Measurements from ENCODE around the gene OR5B12.

Gene OR5B12

GRCh38 chr11:58433638-58434203 is 8.3 kb downstream of the OR5B12 start:
- H4K20me1 ChIP-seq (ENCODE audit: insufficient read depth, low read length): no peaks in the 10 kb centered on the region
- no peaks in the 10 kb centered on the region for H3K27me3 ChIP-seq (ENCODE audit: insufficient read depth, low read length)
- no peaks in the 10 kb centered on the region for H3K4me1 ChIP-seq (ENCODE audit: insufficient read depth, low read length, severe bottlenecking)
- H3K36me3 ChIP-seq (ENCODE audit: insufficient read depth, low read length): no peaks in the 10 kb centered on the region
- H3K9me2 ChIP-seq (ENCODE audit: low read depth, low read length): no peaks in the 10 kb centered on the region
- no peaks in the 10 kb centered on the region for H3K79me2 ChIP-seq (ENCODE audit: insufficient read depth, low read length)
- H3K4me2 ChIP-seq (ENCODE audit: low read length): no peak overlapping the region
- H3K4me3 ChIP-seq (ENCODE audit: low read depth, low read length, poor library complexity, severe bottlenecking): no peak overlapping the region
- H3K9me3 ChIP-seq (ENCODE audit: low read length): no peaks in the 10 kb centered on the region
- TF ChIP-seq, protein P1, sequence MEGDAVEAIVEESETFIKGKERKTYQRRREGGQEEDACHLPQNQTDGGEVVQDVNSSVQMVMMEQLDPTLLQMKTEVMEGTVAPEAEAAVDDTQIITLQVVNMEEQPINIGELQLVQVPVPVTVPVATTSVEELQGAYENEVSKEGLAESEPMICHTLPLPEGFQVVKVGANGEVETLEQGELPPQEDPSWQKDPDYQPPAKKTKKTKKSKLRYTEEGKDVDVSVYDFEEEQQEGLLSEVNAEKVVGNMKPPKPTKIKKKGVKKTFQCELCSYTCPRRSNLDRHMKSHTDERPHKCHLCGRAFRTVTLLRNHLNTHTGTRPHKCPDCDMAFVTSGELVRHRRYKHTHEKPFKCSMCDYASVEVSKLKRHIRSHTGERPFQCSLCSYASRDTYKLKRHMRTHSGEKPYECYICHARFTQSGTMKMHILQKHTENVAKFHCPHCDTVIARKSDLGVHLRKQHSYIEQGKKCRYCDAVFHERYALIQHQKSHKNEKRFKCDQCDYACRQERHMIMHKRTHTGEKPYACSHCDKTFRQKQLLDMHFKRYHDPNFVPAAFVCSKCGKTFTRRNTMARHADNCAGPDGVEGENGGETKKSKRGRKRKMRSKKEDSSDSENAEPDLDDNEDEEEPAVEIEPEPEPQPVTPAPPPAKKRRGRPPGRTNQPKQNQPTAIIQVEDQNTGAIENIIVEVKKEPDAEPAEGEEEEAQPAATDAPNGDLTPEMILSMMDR (IDR thresholded peaks at IDR 0.05; ENCODE audit: low read length): no peak
- TF ChIP-seq EZH2 (IDR thresholded peaks at IDR 0.05; ENCODE audit: borderline replicate concordance, low read length): no peak
- H3K27ac ChIP-seq (ENCODE audit: low read depth, low read length, poor library complexity, severe bottlenecking): no peak overlapping the region
- no peak overlapping the region for H2AFZ ChIP-seq (ENCODE audit: low read length)
- H3F3A ChIP-seq (ENCODE audit: insufficient read depth, low read length): no peaks in the 10 kb centered on the region
- H3K9ac ChIP-seq (ENCODE audit: low read length): no peak overlapping the region

GRCh38 chr11:58429273-58429672 is 12.8 kb downstream of the OR5B12 start:
- H3K4me2 ChIP-seq (ENCODE audit: low read length): no peak overlapping the region
- no peaks in the 10 kb centered on the region for H3K79me2 ChIP-seq (ENCODE audit: insufficient read depth, low read length)
- no peaks in the 10 kb centered on the region for H3K9me3 ChIP-seq (ENCODE audit: low read length)
- no peaks in the 10 kb centered on the region for H3K27me3 ChIP-seq (ENCODE audit: insufficient read depth, low read length)
- no peak overlapping the region for H3K9ac ChIP-seq (ENCODE audit: low read length)
- no peak overlapping the region for H3K27ac ChIP-seq (ENCODE audit: low read depth, low read length, poor library complexity, severe bottlenecking)
- no peak overlapping the region for H3K4me3 ChIP-seq (ENCODE audit: low read depth, low read length, poor library complexity, severe bottlenecking)
- H3K9me2 ChIP-seq (ENCODE audit: low read depth, low read length): no peaks in the 10 kb centered on the region
- no peaks in the 10 kb centered on the region for H3K36me3 ChIP-seq (ENCODE audit: insufficient read depth, low read length)
- no peaks in the 10 kb centered on the region for H3F3A ChIP-seq (ENCODE audit: insufficient read depth, low read length)
- H4K20me1 ChIP-seq (ENCODE audit: insufficient read depth, low read length): no peaks in the 10 kb centered on the region
- H3K4me1 ChIP-seq (ENCODE audit: insufficient read depth, low read length, severe bottlenecking): no peaks in the 10 kb centered on the region
- no peak overlapping the region for H2AFZ ChIP-seq (ENCODE audit: low read length)
- TF ChIP-seq EZH2 (IDR thresholded peaks at IDR 0.05; ENCODE audit: borderline replicate concordance, low read length): no peak
- TF ChIP-seq, protein P1 (IDR thresholded peaks at IDR 0.05; ENCODE audit: low read length): no peak

- Histone ChIP-seq H3K27me3 (ENCODE audit: insufficient read depth, low read length) (no peaks in the 10 kb centered on the region), H3K79me2 (ENCODE audit: insufficient read depth, low read length) (no peaks in the 10 kb centered on the region), H3K9me3 (ENCODE audit: low read length) (no peaks in the 10 kb centered on the region), H4K20me1 (ENCODE audit: insufficient read depth, low read length) (no peaks in the 10 kb centered on the region), H3K4me2 (ENCODE audit: low read length) (no peak within 1 kb of the TSS), H3K4me3 (ENCODE audit: low read depth, low read length, poor library complexity, severe bottlenecking) (no peak within 1 kb of the TSS), H3K4me1 (ENCODE audit: insufficient read depth, low read length, severe bottlenecking) (no peaks in the 10 kb centered on the region), H3F3A (ENCODE audit: insufficient read depth, low read length) (no peaks in the 10 kb centered on the region), H2AFZ (ENCODE audit: low read length) (no peak within 1 kb of the TSS), H3K9me2 (ENCODE audit: low read depth, low read length) (no peaks in the 10 kb centered on the region), H3K36me3 (ENCODE audit: insufficient read depth, low read length) (no peaks in the 10 kb centered on the region), H3K27ac (ENCODE audit: low read depth, low read length, poor library complexity, severe bottlenecking) (no peak within 1 kb of the TSS), H3K9ac (ENCODE audit: low read length) (no peak within 1 kb of the TSS)
- TF ChIP-seq EZH2 (IDR thresholded peaks at IDR 0.05; ENCODE audit: borderline replicate concordance, low read length): no peak
- TF ChIP-seq, protein P1 (IDR thresholded peaks at IDR 0.05; ENCODE audit: low read length): no peak
Observed at GRCh38 chr11:58428021-58428420, 14.0 kb downstream of the OR5B12 start, which contains the start of gene OR5B2. OR5B2 (minus strand) TSS chr11:58428121; CDS start chr11:58423261, 4,860 bp downstream.
